ENCODE measurements around the gene RIC3. TPM values are rescaled to one million over a fixed set of nuclear protein-coding genes. Genes with fewer than 3 reads are reported as not detected.

The RIC3 gene
- total RNA-seq, 1 experiment from 2014 or later, result 23.7 TPM

DNA sequence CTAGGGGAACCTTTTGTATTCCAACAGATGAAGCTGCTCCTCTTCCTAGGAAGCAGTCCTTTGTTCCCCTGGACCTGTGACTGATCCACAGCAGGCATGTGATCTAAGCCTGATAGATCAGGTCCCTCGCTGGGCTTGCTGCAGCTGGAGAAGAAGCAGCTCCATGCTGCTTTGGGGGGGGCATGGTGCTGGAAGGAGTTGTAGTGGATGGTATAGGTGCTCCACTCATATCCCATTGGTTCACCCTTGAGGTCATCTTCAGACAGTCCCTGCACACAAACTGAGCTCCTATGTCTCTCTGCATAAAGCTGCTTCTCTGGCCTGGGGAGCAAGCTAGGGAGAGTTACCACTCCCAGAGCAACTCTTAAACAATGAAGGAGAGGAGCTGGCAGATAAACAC lies 9.5 kb upstream of the RIC3 start:
- no peak overlapping the region for H3K18ac ChIP-seq (ENCODE audit: insufficient read length, low read depth, low read length)
- no peaks in the 10 kb centered on the region for H3K27me3 ChIP-seq (ENCODE audit: insufficient read depth, low read length)
- H4K91ac ChIP-seq (ENCODE audit: insufficient read length, low read depth, low read length), result no peak overlapping the region
- H2AFZ ChIP-seq (ENCODE audit: low read length), result no peak overlapping the region
- peaks cover 10 to 17% of the 10 kb centered on the region in 2 experiments for H3K4me1 Mint-ChIP-seq
- H2BK12ac ChIP-seq (ENCODE audit: insufficient read length, low read depth, low read length), result no peak overlapping the region
- H3K27ac Mint-ChIP-seq, result no peak overlapping the region
- H2BK120ac ChIP-seq (ENCODE audit: low read depth, low read length, poor library complexity, severe bottlenecking), result no peak overlapping the region
- TF ChIP-seq, protein P1, sequence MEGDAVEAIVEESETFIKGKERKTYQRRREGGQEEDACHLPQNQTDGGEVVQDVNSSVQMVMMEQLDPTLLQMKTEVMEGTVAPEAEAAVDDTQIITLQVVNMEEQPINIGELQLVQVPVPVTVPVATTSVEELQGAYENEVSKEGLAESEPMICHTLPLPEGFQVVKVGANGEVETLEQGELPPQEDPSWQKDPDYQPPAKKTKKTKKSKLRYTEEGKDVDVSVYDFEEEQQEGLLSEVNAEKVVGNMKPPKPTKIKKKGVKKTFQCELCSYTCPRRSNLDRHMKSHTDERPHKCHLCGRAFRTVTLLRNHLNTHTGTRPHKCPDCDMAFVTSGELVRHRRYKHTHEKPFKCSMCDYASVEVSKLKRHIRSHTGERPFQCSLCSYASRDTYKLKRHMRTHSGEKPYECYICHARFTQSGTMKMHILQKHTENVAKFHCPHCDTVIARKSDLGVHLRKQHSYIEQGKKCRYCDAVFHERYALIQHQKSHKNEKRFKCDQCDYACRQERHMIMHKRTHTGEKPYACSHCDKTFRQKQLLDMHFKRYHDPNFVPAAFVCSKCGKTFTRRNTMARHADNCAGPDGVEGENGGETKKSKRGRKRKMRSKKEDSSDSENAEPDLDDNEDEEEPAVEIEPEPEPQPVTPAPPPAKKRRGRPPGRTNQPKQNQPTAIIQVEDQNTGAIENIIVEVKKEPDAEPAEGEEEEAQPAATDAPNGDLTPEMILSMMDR (conservative IDR thresholded peaks at IDR 0.05), result no peak
- no peak overlapping the region for H3K4me2 ChIP-seq (ENCODE audit: insufficient read depth, insufficient read length, low read length)
- no peaks in the 10 kb centered on the region for H3K79me1 ChIP-seq (ENCODE audit: insufficient read depth, low read depth, low read length, poor library complexity, severe bottlenecking)
- no peak overlapping the region for H3T11ph ChIP-seq (ENCODE audit: low read length)
- H3K9me3 Mint-ChIP-seq, result no peaks in the 10 kb centered on the region; a peak in 1 of 5 replicates
- H3K9me3 ChIP-seq (ENCODE audit: control insufficient read depth, low read depth, low read length), result no peaks in the 10 kb centered on the region
- no peak overlapping the region for H3K56ac ChIP-seq (ENCODE audit: insufficient read length, low read depth, low read length)
- H3K9ac ChIP-seq (ENCODE audit: extremely low read depth, insufficient read length, low read length), result no peak overlapping the region
- H3K27ac ChIP-seq (ENCODE audit: insufficient read length, low read depth, low read length), result no peak overlapping the region
- H4K20me1 ChIP-seq (ENCODE audit: control insufficient read depth, insufficient read depth, insufficient read length), result no peaks in the 10 kb centered on the region
- H3K23ac ChIP-seq (ENCODE audit: insufficient read length, low read depth, low read length), result no peak overlapping the region
- H2BK20ac ChIP-seq (ENCODE audit: low read depth, low read length, poor library complexity, severe bottlenecking), result no peak overlapping the region
- no peaks in the 10 kb centered on the region for H3K79me2 ChIP-seq (ENCODE audit: insufficient read depth, low read length)
- no peak overlapping the region for H3K14ac ChIP-seq (ENCODE audit: insufficient read depth, low read length)
- H3K36me3 Mint-ChIP-seq (ENCODE audit: insufficient read depth in 1 of 3, low read depth in 3 of 3), result no peaks in the 10 kb centered on the region
- no peak overlapping the region for H3K4ac ChIP-seq (ENCODE audit: low read depth, low read length)
- H4K8ac ChIP-seq (replicated peaks; ENCODE audit: insufficient read length, low read depth, low read length), result no peak overlapping the region
- no peak overlapping the region for H3K4me3 Mint-ChIP-seq
- no peak overlapping the region for H2BK15ac ChIP-seq (ENCODE audit: low read depth, low read length)
- H3K4me1 ChIP-seq (ENCODE audit: insufficient read depth, low read length), result no peaks in the 10 kb centered on the region
- H3K23me2 ChIP-seq (ENCODE audit: insufficient read length, low read depth, low read length, poor library complexity, severe bottlenecking), result no peaks in the 10 kb centered on the region
- no CpG with 5 or more reads among the region's 1 CpG for WGBS (ENCODE audit: extremely low coverage, insufficient read length, low lambda C conversion rate)
- no peak overlapping the region for H2BK5ac ChIP-seq (ENCODE audit: insufficient read length, low read length)
- H4K5ac ChIP-seq (ENCODE audit: insufficient read length, low read depth, low read length), result no peak overlapping the region
- DNase-seq, result no peak
- H2AK5ac ChIP-seq (ENCODE audit: insufficient read length, low read length), result no peak overlapping the region
- peaks cover 44% of the 10 kb centered on the region for H3K27me3 Mint-ChIP-seq (ENCODE audit: low read depth)

All from H9 (cell line).